CD1c-positive myeloid dendritic cell (primary cell): ENCODE measurements around the gene TLE3.

Experiments
- DNase-seq: peaks from one replicate; pipeline ENCODE4 v3.0.0-alpha.2; 2016; ENCODE audit errors: extremely low spot score

TLE3 gene

DNA sequence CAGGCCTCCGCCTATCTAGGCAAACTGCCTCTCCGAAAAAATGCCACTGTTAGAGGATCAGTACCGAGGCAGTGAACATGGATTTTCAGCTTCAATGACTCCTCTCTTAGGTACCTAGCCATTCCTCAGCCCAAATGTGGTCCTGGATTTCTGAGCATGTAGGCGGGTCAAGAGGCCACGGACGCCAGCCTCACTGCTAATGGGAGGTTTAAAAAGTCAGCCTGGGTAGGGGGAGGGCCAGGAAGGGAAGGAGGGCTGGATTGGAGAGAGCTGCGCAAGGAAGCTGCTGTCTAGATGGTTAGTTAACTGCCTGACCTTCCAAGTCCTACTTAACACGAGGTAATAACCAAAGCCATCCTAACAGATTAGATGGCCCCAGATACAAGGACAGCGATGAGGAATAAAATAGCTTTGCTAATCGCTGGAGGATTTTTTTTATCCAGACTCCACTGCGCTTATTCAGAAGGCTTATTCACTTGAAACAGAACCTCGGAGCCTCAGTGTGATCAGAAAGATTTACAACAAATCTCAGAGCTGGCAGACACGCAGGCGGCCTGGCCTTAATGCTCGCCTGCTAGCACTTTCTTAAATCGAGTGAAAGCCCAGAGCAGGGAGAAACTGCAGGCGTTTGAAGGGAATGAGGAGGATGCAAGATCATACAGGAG, 34.3 kb downstream of the TLE3 start:
- DNase-seq = no peak

DNA sequence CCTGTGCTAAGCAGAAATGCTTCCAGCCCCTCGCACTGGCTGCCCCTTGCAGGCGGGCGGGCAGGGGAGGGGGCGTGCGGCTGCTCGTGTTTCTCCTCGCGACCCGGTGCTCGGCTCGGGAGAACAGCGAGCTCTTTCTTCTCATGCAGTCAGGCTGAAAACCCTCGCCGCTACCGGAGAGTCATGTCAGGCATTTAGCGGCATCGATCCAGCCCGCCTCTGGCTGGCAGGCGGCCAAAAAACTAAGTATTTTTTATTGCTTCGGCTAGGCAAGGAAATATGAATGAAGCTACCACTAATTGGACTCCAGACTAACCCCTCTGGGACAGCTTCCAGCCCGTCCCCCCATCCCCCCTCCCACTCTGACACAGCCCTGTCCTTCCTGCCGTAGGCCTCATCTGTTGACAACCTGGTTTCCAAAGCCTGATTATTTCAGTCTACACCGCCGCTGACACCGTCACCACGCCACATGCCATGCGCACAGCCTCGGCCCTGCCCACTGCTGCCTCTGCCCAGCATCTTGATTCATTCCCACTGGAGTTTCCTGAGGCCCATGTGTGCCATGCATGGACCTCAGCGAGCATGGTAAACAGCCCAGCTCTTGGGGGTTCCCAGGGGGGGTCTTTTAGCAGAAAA, 35.3 kb downstream of the TLE3 start:
- DNase-seq = no peak

DNA sequence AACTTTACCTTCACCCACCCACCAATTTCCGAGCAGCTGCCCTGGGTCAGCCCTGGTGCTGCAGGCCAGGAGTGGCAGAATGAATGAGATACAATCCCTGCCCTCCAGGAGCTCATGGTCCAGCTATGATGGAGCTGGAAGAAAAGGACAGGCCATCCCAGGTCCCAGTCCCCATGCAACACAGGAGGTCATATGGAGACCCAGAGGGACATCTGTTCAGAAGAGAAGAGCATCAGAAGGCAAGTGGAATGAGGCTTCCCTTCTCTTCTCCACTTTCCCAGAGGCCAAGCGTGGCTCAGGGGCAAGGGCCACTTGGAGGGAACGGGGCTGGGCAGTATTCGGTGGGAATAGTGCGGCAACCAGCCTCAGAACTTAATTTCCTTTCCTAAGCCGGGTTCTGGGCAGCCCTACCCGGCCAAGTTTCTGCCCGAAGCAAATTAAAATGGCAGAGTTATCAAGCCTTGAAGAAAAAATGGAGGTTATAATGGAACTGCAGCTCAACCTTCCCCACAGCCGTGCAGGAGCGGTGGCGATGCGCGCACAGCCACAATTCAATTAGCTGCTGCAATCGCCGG, 35.9 kb downstream of the TLE3 start:
- no peak for DNase-seq

DNA sequence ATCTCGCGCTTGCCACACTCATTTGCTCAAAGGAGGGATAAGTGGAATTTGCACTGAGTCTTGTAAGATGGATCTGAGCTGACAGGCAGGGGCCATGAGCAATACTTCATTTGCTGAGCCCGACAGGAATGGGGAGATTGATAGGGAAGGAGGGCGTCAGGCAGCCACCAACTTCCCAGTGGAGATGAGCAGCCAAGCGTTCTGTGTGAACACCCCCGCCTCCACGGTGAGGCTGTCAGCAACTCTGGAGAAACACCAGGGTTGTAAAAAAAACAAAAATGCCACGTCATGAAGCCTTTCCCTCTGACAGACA, 36.8 kb downstream of the TLE3 start:
- no peak for DNase-seq

DNA sequence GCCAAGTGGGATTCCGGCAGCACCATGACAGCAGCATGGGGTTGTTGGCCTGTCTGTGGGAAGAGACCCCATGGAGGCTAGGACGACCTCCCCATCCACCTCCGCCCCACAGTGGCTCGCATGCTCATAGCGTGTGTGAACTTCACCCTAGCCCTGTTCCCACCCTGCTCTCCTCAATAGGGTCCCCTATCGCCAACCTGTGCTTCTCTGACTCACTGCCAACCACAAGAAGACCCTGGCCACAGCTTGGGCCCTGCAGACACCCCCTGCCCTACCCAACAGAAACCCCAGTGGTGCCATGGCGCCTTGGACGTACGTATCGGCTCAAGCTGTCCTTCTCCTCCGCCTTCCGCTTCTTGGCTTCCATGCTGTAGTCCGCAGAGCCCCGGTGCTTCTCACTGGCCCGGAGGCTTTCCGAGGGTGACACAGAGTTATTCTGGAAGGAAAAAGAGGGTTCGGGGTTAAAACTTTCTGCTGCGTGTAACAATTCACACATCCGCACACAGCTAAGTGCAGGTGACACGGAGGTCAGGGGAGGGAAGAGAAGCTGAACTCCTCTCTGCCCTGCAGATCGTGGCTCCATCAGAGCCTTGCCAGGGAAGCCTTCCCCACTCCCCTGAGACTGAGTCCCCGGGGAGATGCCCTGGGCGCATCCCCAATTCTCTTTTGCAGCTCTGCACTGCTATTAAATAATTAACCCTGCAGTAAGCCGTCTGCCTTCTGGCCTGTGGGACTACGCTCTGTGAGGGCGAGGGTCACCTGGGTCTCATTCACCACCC, 37.3 kb downstream of the TLE3 start:
- no peak for DNase-seq

DNA sequence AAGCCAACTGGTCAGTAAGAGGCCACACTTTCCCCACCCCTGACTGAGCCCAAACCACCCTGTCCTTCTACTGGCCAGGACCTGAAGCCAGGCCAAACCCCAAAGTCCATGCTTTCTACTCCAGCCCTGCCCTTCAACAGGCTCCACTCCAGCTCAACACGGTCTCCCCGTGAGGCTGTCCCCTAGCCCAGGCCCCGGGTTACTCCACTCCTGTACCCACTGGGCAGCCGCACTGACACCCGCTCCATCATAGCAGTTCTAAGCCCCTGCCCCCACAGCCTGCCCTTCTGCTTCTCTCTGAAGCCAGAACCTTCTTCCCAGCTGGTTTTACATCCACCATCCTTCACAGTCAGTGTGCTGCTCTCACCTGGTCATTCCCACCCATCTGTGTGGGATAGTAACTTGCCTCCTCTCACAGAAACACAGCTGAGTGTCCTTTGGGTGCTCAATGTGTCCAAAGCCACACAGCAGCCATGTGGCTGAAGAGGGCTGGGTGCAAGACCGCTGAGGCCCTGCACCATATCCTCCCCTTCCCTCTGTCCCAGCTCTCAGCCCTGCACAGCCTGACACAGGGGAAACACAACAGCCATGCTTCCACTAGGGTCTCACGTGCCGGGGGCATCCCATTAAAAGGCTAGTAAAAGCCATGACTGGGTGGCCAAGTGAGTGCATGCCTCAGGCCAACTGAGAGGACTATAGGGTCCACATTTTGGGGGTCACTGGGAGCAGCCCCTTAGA, 38.1 kb downstream of the TLE3 start:
- no peak for DNase-seq

DNA sequence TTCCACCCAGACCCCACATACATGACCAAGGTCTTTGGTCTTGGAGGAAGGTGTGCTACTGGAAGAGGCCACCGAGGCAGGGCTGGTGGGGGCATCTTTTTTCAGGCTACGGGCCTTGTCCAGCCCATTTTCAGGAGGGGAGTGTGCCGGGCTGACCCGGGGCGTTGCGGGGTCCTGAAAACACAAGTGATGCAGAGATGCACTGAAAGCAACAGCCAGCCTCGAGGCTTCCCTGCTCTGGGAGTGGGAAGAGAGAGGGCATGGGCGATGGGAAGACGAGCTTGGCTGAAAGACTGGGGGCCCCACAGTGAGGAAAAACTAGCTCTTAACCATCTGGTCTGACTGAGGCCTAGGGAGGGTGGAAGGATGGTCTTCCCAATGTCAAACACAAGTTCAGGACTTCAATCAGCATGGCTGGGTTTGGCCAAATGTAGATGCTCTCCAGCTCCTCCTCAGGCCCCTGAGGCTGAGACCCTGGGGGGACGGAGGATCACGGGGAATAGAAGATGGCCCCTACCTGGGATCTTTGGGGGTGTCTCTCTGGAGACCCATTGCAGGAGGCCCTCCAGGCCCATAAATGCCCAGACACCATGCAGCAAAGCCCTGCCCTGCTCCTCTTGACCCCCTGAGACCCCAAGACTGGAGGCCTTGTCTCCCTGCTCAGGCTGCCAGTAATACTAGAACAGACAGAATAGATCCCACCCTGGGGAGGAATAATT, 38.9 kb downstream of the TLE3 start:
- no peak for DNase-seq

DNA sequence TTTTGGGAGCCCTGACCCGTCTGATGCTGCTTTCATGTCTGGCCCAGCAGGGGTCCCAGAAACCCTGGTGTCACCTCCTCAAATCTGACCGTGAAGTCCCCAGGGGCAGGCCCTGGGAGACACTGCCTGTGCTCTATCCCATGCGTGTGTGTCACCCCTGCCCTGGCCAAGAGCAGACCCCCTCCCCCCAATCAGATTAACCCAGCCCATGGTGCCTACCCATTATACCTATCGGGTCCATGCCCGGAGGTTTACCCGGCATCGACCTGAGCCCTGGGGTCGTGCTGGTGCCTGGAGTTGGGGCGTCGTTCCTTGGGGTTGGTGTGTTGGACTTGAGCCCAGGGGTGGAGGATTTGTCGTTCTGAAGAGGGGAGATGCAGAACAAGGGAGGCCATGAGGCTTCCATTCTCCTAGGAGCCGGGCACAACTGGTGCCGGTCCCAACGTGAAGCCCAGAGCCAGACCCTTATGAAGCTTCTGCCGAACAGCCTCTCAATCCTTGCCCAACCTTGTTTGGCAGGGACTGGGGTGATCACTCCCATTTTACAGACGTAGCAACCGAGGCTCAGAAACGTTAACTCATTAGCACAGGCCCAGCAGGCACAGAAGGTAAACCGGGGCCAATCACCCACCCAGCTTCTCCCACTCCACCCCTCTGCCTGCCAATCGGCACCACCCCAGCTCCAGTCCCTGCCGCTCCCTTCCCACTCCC, 39.6 kb downstream of the TLE3 start:
- no peak for DNase-seq

DNA sequence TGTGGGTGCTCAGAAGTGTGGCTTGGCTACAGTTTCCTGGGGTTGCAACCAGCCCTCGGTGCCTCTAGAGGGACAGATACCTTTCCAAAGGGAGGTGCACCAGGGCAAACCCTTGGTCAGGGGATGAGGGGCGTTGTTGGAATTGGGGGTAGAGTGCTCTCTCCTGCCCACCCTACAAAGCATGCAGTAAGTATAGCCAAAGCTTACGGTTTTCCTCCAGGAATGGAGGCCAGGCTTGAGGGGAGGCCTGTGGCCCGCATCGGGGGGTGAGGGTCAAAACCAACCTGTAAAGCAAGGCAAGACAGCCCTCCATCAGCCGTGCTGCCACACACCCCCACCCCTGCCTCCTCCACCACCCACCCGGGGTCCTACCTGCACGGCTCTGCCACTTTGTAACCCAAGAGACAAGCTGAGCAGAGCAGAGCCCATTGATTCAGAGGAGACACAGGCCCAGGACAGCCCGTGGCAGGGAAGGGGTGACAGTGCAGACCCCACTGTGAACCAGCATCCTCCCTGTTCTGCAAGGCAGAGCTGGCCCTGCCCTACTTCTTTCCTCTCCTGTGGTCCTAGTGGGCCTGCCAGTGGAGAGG, 41.5 kb downstream of the TLE3 start:
- DNase-seq = no peak

DNA sequence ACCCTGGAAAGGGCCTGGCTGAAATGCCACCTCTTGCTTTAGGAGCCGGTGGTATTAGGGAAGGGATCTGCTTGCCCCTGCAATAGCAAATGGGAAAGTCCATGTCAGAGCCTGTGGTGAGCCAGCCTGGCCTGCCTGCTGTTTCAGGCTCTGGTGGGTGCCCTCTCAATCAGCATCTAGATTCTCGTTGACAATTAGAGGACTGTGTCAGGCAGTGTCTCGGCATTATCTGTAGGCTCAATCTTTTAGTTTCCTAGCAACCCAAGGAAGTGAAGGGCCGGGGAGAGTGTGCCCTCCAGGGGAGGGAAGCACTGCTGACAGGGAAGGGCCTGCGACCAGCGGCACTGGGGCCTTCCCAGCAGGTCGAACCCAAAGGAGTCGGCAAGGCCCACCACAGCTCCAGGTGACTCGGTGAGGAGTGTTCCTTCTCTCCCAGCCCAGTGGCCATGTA, 42.1 kb downstream of the TLE3 start:
- DNase-seq = no peak

DNA sequence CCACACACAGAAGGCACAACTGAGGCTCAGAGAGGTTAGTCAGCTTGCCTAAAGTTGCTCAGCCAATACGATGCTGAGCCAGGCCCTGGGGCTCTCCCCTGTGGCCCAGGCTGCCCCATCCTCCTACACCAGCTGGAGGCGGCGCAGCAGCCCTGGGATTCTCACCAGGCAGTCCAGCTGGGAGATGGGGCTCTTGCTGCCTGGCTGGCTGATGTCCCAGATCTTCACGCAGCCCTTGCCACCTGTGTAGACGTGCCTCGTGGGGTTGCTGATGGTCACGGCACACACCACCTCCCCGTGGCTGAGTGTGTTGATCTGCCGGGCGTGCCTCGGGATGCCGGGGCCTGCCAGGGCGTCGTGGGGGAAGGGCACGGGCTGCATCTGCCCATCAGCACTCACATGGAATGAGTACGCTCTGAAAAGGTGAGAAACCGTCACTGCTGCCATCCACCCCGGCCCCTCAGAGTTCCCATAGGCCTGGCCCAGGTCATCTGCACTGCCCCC, 42.8 kb downstream of the TLE3 start:
- no peak for DNase-seq

DNA sequence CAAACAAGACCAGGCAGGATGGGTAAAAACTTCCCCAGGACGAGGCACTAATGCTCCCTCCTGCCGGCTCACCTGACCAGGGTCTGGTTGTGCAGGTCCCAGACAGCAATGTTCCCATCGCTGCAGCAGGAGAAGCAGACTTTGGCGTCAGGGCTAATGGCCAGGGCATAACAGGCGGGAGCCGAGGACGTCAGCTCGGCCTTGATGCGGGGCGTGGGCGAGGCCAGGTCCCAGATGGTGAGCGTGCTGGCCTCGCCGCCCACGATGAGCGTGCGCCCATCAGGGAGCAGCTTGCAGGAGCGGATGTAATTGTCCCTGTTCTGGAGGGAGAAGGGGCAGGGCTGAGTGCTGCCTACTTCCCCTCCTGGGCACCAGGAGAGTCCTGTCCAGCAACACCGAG, 43.4 kb downstream of the TLE3 start:
- no peak for DNase-seq

DNA sequence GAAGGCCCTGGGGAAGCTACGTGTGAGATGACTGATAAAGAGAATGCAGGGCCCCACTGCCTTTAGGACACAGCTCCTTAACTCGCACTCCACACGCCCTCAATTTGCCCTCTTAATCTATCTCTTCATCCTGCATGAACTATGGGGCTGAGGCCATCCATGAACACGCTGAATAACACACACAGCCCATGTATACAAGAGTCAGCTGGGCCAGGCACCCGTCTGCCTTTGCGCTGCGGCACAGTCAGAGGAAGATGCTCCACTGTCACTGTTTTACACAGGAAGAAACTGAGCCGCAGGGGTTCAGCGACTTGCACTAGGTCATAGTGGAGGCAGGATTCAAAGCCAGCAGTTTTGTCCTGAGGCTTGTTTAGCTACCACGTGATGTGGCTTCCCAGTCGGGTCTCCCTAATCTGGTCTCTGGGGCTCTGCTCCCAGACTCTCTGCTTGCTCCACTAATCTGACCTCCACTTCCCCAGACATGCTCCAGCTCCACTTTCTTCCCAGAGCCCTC, 43.9 kb downstream of the TLE3 start:
- DNase-seq = no peak

DNA sequence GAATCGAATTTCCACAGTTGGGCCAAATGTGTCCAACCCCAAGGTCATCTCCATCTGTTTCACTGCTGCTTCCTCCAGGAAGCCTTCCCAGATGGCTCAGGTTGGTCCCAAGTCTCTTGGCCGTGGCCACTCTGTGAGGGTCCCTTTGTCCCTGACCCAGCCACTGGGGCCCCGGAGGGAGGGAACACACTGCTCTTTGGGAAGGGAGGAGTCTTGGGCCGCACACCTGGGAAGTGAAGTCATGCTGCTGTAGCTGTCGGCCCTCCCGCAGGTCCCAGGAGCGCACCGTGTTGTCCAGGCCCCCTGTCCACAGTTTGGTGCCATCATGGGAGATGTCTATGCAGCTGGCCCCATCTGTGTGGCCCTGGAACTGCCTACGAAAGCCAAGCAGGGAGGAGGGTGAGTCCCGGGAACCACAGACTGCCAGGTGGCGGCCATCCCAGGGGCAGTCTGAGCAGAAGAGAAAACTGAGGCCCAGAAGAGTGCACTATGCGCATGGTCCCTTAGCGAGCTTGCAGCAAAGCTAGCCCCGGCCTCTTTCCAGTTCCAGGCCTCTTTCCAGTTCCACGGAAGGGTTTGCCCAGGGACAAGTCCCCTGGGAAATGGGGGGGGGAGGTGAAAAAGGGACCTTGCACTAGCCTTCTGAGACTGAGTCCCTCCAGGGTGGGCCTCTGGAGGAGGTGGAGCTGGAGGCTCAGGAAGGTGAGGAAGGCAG, 44.6 kb downstream of the TLE3 start:
- no peak for DNase-seq

DNA sequence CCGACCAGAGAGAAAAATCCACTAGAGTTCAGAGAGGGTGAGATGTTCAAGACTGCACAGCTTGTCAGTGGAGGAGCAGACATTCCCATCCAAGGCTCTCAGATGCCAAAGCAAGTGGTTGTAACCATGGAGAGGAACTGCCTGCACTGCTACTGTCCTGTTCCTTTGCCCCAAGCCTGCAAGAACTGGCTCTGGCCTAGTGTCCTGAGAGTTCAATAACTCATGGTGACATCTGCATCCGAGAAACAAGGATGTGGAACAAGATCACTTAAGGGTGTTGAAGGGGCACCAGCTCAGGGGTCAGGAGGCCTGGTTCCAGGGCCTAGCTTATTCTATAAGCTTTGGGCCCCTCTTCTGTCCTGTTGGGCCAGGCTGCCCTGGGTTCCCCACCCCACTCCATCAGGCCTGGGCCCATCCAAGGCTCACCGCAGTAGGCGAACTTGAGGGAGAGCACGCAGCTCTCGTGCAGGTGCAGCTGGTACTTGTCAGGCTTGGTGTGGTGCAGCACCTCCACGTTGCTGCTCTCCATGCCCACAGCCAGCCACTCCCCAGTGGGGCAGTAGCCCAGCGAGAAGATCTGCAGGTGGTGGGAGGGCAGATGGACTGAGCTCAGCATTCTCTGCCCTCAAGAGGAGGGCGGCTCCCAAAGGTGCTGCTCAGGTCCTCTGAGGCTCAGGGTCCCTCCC, 45.6 kb downstream of the TLE3 start:
- DNase-seq = no peak

DNA sequence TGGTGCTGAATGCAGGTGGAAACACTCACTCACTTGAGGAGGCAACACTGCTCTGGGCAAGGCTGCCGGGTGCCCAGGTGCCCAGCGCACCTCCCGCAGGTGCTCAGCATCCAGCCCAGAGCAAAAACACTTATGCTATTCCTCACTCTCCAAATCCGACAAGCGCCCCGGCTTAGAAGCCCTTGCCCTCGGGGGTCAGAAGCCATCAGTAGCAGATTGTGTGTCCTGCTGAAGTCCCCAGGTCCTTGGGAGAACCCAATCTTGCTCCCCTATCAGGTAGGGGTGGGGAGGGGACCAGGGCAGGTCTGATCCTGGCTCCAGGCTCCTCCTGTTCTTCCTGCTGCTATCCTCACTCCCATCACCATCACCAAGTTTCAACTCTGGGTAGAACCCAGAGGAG, 46.7 kb downstream of the TLE3 start:
- no peak for DNase-seq

DNA sequence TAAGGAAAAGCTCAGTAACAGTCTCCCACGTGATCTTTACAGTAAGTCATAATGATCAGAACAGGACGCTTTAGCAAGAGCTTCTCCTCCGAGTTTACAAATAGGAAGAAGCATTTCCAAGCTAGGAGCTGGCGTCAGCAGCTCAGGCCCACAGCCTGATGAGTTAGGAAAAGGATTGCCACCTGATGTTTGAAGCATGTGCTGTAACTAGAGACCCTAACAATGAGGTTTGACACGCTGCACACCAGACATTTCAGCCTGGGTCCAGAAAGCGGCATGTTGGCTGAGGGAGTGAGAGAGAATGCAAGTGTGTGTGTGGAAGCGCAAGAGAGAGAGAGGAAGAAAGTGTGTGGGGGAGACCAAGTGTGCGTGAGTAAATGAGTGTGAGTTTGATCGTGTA, 47.3 kb downstream of the TLE3 start:
- DNase-seq = no peak

DNA sequence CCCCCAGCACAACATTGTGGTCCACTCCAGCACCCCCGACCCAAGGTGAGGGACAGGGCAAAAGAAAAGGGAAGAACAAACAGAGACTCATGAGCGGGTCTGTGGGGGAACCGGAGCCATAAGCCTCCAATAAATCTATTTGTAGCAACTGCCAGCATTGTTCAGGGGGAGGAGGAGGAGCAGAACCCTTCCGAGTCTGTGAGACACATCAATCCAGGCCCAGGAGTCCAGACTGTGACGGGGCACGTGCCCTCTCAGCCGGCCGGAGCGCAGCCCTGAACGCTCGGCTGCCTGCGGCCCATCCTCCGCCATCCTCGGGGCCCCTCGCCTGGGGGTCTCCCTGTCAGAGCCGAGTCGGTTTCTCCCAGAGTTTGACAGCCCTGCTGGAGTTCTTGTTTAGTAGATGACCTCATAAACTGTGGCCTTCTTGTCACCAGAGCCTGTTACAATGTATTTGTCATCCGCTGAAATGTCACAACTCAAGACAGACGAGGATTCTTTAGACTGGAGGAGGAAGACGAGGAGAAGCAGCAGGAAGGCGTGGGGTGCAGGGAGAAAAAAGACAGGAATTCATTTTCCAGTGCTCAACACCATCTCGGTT, 47.9 kb downstream of the TLE3 start:
- DNase-seq = no peak
